Stimulated activated CD4-positive, alpha-beta T cell treated with anti-CD3 and anti-CD28 coated beads, Interleukin-12 subunit alpha, Interleukin-12 subunit beta, amount 100 ng/mL, for 48 hours (primary cell): Measurements from ENCODE around the gene PSKH1.
"Not testable (repeated sequence)": the region's sequence is repeated elsewhere in the genome, so short reads cannot be mapped to it uniquely, and the experiment has no call there.

Experiments
- DNase-seq, 3 donors: peaks; one replicate each; pipeline ENCODE4 v3.0.0-alpha.2; 2020; ENCODE audit warnings: low read depth in 2 of 3, low spot score in 1 of 3

PSKH1 gene

DNA sequence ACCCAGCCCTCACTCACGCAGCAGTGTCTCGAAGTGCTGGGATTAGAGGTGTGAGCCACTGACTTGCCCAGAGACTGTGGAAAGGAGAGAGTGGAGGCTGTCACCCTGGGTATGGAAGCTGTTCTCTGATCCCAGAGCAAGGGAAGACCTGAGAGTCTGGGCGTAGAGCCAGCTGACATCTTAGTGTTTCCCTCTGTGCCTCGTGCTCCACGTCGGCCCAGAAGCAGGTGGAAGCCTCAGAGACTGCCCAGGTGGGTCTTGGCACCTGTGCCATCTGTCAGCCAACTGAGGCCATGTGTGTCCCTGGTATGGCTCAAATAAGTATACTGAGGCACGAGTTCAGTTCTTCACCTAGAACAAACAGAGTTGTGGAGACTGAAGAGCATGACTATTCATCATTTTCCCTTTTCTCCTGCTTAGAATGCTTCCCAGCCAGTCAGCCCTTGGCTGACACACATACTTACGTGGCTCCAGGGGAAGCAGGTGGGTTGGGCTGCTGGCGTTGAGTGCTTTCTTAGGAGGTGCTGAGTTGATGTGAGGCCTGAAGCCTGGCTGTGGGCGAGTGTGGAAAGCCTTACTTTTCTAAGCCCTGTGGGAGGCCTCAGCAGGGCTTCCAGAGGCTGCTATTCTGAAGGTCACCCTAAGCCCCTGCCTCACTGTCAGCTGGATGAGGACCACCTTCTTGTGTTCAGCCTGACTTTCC is 30.5 kb downstream of the PSKH1 start:
- no peak for DNase-seq

DNA sequence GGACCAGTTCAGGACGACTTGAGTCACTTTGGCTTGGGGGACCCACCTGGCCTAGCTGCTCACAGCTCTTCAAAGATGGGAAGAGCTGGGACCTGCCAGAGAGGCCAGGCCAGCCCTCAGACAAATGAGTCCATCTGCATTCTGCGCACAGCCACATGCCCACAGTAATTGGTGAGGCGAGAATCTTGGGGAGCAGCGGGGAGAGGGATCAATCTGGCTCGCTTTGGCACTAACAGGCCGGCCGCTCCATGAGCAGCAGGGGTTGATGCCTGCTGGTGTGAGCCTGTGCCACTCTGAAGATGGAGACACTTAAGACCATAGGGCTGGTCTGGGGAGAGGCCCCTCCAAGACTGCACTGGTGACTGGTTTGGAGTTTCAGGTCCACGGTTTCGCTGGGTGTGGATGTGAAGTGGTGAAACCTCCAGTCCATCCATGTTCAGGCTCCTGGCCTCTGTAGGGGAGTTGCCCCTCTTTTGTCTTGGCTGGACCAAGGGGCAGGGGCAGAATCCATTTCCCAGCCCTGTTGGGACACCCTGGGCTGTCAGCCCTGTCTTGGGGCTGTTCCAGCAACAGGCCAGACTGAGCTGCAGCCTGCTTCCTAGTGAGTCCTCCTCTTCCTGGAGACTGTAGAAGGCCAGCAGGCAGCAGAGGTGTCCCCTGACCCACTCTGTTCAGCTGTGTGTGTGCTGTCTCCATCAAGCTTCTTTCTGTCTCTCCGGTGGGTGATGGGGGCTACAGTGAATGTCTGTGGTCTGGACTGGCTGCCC is 31.3 kb downstream of the PSKH1 start:
- no peak for DNase-seq

DNA sequence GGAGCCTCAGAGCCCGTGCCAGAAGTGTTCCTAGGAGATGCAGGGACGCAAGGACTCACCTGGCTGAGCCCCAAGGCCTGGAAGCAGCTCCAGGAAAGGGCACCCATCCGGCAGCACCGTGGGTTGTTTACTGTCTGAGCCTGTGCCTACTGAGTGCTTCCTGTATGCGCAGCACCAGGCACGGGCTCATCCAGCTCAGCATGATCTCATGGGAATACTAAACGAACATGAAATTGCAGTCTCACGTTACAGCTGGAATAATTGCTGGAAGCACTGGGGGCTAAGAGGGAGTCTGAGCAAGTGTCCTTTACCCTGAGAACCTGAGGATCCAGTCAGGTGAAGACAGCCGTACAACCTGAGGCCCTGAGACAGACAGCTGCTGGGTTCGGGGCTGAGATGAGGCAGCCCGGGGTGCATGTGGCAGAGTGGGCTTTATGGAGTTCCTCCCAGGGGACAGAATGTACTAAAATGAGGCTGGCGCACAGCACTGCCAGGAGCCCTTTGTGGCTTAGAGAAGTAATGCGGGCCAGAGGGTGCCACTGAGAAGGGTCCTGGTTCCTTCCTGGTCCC is 33.2 kb downstream of the PSKH1 start:
- no peak for DNase-seq

DNA sequence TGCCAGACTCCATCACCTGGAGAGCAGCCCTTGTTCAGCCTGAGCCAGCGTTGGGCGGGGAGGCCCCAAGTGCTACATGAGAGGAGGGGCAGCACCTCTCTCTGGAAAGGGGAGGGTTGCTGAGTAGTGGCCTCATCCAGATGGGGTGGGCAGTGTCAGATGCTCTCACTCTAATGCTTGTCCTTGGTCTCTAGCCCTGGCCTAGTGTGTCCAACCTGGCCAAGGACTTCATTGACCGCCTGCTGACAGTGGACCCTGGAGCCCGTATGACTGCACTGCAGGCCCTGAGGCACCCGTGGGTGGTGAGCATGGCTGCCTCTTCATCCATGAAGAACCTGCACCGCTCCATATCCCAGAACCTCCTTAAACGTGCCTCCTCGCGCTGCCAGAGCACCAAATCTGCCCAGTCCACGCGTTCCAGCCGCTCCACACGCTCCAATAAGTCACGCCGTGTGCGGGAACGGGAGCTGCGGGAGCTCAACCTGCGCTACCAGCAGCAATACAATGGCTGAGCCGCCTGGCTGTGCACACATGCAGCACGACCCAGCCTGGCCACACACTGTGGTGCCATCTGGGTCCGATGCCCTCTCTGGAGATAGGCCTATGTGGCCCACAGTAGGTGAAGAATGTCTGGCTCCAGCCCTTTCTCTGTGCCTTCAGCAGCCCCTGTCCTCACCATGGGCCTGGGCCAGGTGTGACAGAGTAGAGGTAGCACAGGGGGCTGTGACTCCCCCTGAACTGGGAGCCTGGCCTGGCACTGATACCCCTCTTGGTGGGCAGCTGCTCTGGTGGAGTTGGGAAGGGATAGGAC is 34.3 kb downstream of the PSKH1 start:
- no peak for DNase-seq

DNA sequence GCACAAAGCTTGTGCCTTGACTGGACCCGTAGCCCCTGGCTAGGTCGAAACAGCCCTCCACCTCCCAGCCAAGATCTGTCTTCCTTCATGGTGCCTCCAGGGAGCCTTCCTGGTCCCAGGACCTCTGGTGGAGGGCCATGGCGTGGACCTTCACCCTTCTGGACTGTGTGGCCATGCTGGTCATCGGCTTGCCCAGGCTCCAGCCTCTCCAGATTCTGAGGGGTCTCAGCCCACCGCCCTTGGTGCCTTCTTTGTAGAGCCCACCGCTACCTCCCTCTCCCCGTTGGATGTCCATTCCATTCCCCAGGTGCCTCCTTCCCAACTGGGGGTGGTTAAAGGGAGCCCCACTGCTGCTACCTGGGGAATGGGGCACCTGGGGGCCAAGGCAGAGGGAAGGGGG is 35.1 kb downstream of the PSKH1 start:
- no peak for DNase-seq

DNA sequence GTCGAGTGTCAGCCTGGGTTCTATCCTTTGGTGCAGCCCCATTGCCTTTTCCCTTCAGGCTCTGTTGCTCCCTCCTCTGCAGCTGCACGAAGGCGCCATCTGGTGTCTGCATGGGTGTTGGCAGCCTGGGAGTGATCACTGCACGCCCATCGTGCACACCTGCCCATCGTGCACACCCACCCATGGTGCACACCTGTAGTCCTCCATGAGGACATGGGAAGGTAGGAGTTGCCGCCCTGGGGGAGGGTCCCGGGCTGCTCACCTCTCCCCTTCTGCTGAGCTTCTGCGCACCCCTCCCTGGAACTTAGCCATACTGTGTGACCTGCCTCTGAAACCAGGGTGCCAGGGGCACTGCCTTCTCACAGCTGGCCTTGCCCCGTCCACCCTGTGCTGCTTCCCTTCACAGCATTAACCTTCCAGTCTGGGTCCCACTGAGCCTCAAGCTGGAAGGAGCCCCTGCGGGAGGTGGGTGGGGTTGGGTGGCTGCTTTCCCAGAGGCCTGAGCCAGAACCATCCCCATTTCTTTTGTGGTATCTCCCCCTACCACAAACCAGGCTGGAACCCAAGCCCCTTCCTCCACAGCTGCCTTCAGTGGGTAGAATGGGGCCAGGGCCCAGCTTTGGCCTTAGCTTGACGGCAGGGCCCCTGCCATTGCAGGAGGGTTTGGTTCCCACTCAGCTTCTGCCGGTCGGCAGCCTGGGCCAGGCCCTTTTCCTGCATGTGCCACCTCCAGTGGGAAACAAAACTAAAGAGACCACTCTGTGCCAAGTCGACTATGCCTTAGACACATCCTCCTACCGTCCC is 35.7 kb downstream of the PSKH1 start:
- DNase-seq: peak; percentile 58 to 80 (median 70)

DNA sequence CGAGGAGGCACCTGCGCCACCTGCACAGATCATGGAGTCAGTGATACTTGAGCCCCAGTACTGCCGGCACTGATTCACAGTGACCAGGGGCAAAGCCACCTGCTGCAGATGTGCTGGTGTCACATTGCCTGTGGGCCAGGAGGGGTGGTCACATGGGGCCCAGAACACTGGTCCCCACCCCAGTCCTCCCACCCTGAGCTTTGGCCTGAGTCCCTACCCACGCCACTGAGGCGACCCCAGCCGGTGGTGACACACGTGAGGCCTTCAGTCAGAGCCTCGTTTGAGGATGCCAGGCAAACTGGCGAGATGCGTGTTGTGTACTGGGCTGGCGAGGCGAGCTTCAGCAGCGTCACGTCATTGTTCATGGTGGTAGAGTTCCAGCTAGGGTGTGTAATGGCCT is 37.1 kb downstream of the PSKH1 start:
- DNase-seq: no peak

DNA sequence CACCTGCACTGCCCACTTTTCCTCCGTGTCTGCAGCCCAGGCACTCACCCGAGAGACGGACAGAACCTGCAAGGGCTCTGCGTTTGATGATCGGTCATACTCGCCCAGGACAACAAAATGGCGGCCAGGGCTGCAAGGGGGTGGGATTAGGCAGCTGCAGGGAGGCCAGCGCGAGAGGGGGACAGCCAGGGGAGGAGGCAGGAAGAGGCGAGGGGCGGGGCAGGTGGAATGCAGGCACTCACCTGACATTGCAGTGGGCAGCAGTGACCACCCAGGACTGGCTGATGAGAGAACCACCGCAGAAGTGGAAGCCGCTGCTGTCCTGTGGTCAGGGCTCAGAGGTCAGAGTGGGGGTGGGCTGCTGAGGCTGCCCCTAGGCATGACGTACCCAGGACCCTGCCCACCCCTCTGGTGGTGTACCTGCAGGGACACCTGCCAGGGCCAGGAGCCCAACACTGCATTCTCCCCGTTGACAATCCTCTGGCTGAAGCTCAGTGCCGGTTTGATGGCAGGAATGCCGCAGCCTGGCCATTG is 37.7 kb downstream of the PSKH1 start:
- no peak for DNase-seq

DNA sequence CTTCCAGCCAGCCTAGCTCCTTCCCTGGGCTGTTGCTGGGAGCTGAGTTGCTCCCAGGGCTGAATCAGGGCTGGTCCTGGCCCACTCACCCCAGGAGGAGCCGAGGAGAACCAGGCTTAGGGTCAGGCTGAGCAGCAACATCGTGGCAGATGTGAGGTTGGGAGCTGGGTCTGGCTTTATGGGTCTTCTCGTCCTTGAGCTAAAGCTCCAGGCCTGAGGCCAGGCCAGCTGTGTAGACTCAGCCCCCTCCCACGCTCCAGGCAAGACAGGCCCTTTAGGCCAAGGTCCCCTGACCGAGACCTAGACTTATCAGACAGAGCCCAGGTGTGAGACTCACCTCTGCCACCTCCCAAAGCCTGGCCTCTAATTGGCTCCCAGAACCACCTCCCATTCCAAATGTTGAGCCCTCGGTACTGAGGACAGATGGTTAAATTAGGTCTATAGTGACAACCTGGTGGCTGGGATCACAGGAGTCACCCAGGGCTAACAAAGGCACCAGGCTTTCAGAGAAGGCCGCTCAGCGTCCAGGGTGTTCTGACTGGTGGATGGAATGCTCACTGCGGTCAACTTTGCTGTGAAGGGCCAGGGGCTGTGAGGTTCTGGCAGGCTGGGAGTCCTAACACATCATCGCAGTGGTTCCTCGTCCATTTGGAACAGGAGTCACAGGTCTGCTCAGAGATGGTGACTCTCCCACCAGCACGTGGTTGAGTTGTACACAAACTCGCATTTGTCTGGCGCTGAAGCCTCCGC is 38.8 kb downstream of the PSKH1 start, which contains the start of gene CTRL:
CTRL (minus strand) TSS at position 151 of the 750 bp plus-strand sequence; CDS start at position 141, 10 bp downstream.
- no peak for DNase-seq

DNA sequence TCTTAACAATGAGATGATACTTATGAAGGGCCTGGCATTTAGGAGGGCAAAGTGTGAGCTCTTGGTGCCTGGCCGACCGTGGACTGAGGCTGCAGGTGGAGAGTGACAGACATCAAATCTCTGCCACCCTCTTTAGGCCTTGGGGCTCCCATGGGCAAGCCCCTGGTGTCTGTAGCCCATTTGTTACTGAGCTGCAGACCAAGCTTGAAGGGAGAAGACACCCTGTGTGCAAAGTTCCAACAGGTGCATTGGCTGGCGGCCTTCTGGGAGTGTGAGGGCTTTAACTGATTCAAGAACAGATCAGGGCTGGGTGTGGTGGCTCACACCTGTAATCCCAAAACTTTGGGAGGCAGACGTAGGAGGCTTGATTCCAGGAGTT is 39.4 kb downstream of the PSKH1 start:
- no peak for DNase-seq

DNA sequence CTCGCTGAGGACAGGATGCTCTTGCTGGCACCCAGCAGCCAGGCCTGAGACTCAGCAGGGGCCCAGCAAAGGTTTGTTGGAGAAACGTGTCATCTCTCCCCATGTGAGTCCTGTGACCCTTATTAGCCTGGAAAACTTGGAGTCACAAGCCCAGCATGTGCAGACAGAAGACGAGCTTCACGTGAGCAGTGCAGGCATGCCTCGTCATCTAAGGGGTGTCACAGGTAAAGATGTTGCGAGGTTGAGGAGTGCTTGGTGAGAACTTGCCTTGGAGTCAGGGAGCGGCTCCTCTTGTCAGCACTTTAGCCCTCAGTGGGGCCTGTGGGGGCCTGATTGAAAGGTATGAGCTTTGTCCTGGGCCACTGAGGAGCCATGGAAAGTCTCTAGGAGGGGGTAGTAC is 40.8 kb downstream of the PSKH1 start:
- no peak for DNase-seq

DNA sequence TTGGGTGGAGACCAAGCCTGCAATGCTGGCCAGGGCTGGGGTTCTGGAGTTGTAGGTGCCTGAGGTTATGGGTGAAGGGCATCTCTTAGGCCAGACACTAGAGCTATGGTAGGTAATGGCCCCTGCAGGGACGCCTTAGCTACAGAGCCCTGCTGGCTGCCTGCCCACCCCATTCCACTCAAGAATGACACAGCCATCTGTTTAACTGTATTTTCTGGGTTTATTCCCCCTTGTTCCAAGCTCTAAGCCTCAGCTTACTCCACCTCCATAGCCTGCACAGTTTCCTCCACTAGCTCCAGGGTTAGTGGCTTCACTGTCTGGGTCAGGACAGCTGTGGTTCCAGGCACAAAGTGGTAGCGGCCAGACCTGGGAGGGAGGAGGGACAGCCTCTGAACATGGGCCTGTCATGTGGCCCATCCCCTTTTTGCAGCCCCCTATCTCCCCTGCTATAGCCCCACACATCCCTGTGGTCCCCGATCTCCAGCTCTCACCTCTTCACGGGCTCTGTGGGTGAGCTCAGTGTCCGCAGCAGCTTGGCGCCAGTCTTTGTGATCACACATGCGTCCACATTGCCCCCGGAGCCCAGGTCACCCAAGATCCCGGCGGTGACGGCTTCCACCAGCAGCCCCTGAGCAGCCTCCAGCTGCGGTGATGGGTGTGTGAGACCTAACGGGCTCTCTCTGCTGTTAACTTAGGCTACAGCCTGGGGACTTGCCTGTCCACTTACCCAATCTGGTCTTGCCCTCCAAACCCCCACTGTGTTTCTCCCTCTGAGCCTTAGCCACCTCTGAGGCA is 41.4 kb downstream of the PSKH1 start:
- DNase-seq: no peak

DNA sequence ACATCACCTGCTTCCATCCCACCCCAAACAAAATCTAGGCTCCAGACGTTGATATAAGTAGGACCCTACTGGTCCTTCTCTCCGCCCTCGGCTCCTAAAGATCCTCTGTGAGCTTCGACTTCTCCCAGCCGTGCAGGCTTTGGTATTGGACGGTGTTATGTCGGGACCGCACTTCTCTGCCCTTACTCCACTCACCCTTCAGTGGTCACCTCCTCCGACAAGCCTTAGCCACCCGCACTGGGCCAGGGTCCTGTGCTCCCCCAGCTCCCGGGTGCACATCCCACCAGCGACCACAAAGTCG is 42.0 kb downstream of the PSKH1 start:
- no peak for DNase-seq

DNA sequence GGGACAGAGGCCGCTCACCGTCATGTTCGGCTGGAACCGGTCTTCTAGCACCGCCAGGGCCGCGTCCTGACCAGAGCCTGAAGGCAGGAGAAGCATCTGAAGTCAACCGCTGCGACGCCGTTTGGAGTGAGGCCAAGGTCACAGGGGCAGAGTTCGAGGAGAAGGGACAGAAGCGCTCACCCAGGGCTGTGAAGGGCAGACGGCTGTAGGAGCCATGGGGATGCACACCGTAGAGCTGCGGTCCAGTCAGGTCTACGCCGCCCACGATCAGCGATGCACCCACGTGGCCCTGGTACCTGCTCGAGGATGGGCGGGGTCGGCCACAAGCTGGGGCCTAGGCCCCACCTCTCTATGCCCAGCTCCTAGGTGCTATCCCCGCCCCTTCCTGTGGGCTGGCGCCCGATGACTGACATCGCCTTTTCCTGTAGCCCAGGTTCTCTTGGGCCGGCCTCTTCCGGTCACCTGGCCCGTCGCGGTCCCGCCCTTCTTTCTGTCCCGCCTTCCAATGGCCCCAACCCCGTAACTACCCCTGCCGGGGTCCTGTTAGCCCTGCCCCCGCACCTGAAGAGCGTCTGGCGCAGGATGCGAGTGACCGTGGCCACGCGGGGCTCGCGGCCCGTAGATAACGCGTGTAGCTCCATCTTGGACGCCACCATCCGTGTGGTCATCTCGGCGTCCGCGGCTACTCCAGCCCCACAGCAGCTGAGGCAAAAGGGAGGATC is 42.5 kb downstream of the PSKH1 start:
- DNase-seq: peak; percentile 95

DNA sequence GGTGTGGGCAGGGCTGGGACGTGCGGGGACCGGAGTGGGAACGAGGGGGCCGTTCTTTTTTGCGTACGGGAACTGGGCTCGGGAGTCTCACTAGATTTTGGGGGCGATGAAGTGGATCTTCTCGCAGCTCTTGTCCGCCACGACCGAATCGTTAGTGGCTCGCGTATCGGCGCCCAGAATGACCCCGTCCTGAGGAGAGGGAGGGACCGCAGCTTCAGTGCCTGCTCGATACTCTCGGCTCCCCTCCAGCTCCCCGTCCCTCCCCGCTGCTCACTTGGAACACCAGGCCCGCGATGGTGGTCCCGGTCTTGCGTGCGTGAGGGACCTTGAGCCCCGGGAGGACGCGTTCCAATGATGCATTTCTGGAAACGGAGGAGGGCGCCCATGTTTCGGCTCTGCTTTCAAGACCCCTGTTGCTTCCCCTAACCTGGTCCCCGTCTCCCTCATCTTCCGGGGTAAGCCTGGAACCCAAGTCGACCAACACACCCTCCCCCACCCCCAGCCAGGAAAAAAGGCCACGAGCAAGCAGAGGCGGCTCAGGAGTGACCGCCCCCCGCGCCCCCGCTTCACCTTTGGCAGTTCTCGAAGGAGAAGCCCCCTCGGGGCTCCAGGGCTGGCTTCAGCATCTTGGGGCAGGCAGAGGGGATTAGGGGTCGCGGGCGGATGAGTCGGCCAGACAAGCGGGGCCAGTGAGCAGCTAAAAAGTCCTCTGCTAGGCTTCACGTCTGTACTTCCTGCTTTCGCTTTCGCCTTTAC is 43.2 kb downstream of the PSKH1 start, which contains the start of gene PSMB10:
PSMB10 (minus strand) TSS at position 727 of the 756 bp plus-strand sequence; CDS start at position 626, 101 bp downstream.
- peak in 2 of 3 donors; percentile 25 to 29 for DNase-seq

DNA sequence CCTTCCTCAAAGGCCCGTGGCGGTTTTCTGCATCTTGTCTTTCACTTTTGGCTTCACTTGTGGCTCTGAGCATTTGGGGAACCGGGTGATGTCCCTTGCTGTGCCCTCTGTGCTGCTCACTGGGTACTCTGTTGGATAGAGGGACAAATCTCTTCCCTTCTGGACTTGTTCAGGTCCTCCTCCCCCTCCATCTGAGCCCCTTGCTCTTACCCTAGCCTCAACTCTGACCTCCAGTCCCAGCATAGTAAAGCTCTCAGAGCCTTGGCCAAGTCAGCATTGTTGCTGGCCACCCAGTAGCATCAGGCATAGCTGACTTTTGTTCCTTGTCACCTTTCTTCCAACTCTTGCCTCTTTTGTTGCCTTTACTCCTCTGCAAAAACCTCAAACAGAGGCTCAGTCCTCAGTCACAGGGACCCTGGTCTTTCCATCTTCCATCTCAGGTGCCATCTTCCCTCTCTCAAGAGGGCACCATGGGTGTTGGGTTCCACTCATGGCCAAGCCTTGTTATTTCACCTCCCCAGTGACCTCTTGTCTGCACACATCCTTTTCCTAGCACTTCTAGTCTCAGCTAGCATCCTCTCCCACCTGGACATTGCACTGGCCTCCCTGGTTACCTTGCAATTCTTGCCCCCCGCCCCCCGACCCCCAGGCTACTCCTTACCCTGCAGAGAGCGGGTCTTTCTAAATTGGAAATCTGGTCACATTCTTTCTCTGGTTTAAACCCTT is 44.0 kb downstream of the PSKH1 start:
- DNase-seq: peak; percentile 63 to 70 (median 68)

DNA sequence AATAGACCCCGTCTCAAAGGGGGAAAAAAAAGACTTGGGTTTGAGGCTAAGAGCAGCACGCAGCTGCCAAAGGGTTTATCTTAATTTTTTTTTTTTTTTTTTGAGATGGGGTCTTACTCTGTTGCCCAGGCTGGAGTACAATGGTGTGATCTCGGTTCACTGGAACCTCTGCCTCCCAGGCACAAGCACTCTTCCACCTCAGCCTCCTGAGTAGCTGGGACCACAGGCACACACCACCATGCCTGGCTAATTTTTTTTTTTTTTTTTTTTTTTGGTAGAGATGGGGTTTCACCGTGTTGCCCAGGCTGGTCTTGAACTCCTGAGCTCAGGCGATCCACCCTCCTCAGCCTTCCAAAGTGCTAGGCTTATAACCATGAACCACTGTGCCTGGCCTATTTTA is 44.7 kb downstream of the PSKH1 start:
- DNase-seq: not testable (repeated sequence)
